LNCAP (cell line): ENCODE results near the gene PPP1R12C.
A peak's percentile ranks its signal among the peaks of the same experiment; 100 is the strongest.

Source experiments
- CTCF ChIP-seq: fragments of 450-650 bp; IDR thresholded peaks from 2 replicates; pipeline ENCODE4 v1.5.1; 2017; ENCODE audit warnings: mild to moderate bottlenecking

PPP1R12C gene

DNA sequence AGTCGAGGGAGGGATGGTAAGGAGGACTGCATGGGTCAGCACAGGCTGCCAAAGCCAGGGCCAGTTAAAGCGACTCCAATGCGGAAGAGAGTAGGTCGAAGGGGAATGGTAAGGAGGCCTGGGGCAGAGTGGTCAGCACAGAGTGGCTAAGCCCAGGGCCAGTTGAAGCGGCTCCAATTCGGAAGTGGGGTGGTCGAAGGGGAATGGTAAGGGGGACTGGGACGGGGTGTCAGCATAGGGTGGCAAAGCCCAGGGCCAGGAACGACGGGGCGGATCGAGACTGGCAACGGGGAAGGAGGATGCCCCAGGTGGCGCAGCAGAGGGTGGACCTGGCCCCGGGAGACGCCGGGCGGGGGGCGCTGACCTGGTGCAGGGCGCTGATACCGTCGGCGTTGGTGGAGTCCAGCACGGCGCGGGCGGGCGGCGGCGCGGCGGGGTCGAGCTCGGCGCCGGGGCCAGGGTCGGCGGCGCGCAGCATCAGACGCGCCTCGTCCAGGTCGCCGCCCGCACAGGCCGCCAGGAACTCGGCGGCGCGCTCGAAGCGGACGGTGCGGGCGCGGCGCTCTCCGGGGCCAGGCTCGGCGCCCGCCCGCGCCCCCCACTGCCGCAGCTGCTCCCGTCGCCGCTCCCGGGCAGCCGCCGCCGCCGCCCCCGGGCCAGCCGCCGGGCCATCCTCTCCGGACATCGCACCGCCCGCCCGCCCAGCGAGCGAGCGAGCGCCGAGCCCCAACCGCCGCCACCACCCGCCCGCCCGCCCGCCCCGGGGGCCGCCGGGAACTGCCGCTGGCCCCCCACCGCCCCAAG is at the start of gene PPP1R12C:
Gene PPP1R12C, minus strand, starts transcription at position 779 of the 804 bp plus-strand sequence. Its CDS starts 94 bp downstream, at position 685.
- TF ChIP-seq CTCF, result no peak

DNA sequence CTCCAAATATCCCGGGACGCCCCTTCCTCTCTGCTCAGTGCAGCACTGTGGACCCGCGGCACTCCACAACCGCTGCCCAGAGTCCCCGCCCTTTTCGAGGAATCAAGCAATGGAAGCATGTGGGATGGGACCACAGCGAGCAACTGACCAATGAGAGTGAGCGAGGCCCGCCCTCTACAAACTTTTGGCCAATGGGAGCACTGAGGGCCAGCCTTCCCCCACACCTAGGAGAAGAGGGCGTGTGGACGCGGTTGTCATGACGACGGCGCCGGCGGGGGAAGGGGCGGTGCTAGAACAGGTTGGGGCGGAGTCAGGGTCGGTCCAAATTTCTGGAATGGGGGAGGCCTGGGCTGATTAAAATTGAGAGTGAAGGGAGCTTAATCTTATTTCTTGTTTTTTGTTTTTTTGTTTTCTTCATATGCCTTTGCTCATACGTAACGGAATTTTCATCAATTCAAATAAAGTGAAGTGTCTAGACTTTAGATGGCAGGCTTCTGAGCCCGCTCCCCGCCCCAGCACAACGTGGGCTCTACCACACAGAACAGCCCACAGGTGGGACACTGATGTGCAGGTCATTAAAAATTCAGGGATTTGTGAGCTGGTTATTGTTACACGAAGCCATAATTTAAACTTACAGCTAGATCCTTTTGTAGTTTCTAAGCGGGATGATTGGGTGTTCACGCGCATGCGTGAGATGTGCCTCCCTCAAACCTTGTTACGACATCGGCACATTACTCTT is 49.3 kb upstream of the PPP1R12C start, which contains the start of gene DNAAF3:
Gene DNAAF3, minus strand, starts transcription at position 84 of the 739 bp plus-strand sequence. CDS start 200 bp downstream, outside the sequence.
- no peak for TF ChIP-seq CTCF

DNA sequence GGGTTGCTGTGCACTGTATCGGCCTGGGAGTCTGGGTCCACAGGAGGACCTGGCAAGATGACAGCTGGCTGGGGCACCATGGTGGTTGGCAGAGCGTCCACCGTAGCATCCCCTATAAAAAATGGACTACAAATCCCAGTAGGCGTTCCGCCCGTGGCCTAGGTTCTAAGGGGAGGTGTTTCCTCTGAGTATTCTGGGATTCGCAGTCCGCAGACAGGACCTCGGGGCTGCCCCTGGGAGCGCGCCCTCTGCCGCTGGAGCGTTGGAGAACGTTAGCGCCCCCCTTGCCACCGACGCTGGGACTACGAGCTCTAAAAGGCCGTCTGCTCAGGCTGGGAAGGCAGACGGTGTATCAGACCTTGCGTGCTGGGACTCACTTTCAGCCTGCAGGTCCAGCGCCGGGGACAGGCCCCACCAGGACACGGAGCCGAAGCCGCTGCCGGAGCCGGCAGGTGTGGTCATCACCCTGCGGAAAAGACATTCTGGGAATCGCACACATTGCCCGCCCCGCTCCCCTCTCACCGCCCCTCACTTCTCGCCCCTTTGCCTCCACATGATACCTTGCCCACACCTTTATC is 48.6 kb upstream of the PPP1R12C start:
- peak; percentile 79 for TF ChIP-seq CTCF

GRCh38 chr19:55161571-55162322 is 44.3 kb upstream of the PPP1R12C start:
- no peak for TF ChIP-seq CTCF

GRCh38 chr19:55160986-55161365 is 43.5 kb upstream of the PPP1R12C start:
- no peak for TF ChIP-seq CTCF

DNA sequence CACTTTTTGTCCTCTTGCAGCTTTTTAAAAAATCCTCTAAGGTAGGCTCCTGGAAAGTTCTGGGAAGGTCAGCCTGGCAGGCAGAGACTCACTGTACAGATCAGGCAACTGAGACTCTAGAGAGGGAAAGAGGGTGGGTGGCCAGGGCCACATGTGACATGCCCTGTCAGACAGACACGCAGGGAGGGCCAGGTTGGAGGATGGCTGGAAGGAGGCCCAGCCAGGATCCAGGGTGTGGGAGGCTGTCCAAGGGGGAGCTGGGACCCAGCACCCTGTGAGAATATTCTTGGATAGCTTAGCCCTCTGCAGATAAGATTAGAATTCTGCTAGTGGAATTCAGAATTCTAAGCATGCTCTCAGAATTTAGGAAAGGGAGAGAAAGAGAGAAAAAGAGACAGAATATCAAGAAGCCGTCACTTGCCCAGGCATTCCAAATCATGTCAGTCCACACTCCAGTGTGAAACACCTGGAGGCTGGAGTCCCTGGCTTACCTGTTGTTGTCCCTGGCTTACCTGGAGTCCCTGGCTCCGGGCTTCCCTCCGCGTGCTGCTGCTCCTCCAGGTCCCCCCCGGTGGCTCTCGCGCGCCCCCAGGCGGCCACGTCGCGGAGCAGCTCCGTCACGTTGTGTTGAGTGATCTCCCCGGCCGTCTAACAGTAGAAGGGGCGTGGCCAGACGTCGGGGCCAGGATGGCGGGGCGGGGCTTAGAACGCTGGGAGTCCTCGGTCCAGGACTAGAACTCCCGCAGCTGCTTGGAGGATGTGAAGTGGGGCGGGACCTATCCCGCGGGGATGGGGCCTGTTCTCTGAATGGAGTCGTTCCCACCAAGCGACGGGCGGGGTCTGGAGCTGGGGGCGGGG is 42.9 kb upstream of the PPP1R12C start:
- peak; percentile 87 for TF ChIP-seq CTCF
